Ishikawa (cell line): ENCODE data around the gene MEI4.

ENCODE experiments used
- CEBPB ChIP-seq: IDR thresholded peaks from 2 replicates; pipeline ENCODE4 v1.6.1; 2012
- EGR1 ChIP-seq: IDR thresholded peaks from 2 replicates; pipeline ENCODE4 v1.6.1; 2012
- REST ChIP-seq: IDR thresholded peaks from 2 replicates; pipeline ENCODE4 v1.6.1; 2012; ENCODE audit warnings: low read depth, mild to moderate bottlenecking
- TAF1 ChIP-seq: IDR thresholded peaks from 2 replicates; pipeline ENCODE4 v1.6.1; 2012; ENCODE audit warnings: low read depth, mild to moderate bottlenecking
- TEAD4 ChIP-seq: IDR thresholded peaks from 2 replicates; pipeline ENCODE4 v1.6.1; 2012

- no peak for TF ChIP-seq CEBPB
- no peak for TF ChIP-seq TAF1
- TF ChIP-seq REST, result no peak
- no peak for TF ChIP-seq TEAD4
- no peak for TF ChIP-seq EGR1
Observed at GRCh38 chr6:77786935-77787629, 134.2 kb downstream of the MEI4 start.
